SH-SY5Y (cell line): Measurements from ENCODE around the gene DUSP16.

ENCODE experiments used
- GATA2 ChIP-seq: IDR thresholded peaks from 2 replicates; pipeline ENCODE4 v1.6.1; 2011; ENCODE audit warnings: mild to moderate bottlenecking, low read depth, low read length
- GATA3 ChIP-seq: IDR thresholded peaks from 2 replicates; pipeline ENCODE4 v1.6.1; 2011; ENCODE audit warnings: low read depth, mild to moderate bottlenecking, low read length, moderate library complexity

DNA sequence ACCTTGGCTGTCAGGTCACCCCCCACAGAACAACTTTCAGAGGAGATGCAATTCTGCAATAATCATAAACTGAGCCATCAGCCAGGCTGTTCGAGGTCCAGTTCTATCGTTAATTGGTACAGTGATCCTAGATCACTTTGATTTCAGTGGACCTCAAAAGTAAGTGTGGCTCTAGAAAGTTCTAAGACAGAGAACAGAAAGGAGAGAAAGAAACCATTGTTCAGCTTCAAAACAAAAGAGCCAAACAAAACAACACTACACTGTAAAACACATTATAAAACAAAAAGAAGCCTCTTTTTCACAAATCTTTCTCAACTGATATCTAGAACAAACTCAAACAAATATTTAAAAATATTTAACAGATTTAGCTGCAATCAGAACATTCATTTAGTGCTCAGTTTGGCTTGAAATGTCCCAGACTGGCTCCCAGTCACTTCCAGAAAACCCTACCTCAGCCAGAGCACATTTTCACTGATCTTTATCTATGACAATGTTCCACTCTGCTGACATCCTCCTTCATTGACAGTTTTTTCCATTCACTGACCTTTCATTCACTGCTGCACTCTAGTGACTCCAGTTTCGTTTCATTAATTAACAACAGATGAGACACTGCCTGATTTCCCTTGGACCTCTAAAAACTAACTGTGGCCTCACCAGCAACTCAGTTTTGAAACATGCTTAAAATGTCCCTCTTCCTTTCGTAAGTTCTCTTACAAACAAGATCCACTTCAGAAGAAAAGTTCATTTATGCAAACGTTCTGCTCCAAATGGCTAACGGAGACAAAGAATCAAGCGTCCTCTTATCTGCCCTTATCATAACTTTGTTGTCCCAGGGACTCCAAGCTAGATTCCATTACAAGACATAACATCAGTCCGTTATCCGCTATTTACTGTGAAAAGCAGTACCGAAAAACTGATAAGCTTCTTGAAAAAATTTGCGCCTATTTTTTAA is 56.8 kb downstream of the DUSP16 start:
- TF ChIP-seq GATA3 (peak; percentile 88), GATA2 (peak; percentile 95)
